MCF 10A (cell line): ENCODE results near the gene PHAF1. TPM values are rescaled to one million over a fixed set of nuclear protein-coding genes. Genes with fewer than 3 reads are reported as not detected.

Experiments used
- BruUV-seq: library from RNA; stranded (reverse); fragments of 400-500 nt; replicated peaks from 2 replicates; lab custom pipeline; 2021; lab: Mats Ljungman, UMichigan
- CTCF ChIA-PET: fragments of 300-600 bp; sonication (Branson Sonifier 250); formaldehyde crosslinking; extraction: SDS; loops from one replicate; lab custom pipeline; 2021; ENCODE audit warnings: antibody characterized with exemption, inconsistent platforms; lab: Yijun Ruan, JAX
- POLR2A ChIA-PET: fragments of 300-600, 350-650 bp; sonication (Branson Sonifier 250); formaldehyde crosslinking; extraction: SDS; loops from one replicate; lab custom pipeline; 2020; ENCODE audit warnings: antibody characterized with exemption, inconsistent platforms; lab: Yijun Ruan, JAX
- DNase-seq: peaks from one replicate; pipeline ENCODE4 v3.0.0-alpha.2; 2018; ENCODE audit not compliant: unreplicated experiment
- H3K27ac Mint-ChIP-seq: one replicate; pipeline ENCODE4 v1.8.0; 2022; ENCODE audit warnings: mild to moderate bottlenecking, low read depth, mixed read lengths; ENCODE audit not compliant: unreplicated experiment
- H3K27me3 Mint-ChIP-seq: one replicate; pipeline ENCODE4 v1.8.0; 2022; ENCODE audit warnings: mixed read lengths; ENCODE audit not compliant: insufficient read depth, unreplicated experiment
- H3K36me3 Mint-ChIP-seq: one replicate; pipeline ENCODE4 v1.8.0; 2022; ENCODE audit warnings: mild to moderate bottlenecking, moderate library complexity, mixed read lengths; ENCODE audit not compliant: insufficient read depth, unreplicated experiment
- H3K4me1 Mint-ChIP-seq: one replicate; pipeline ENCODE4 v1.8.0; 2022; ENCODE audit warnings: mixed read lengths; ENCODE audit not compliant: insufficient read depth, unreplicated experiment
- H3K4me3 Mint-ChIP-seq: one replicate; pipeline ENCODE4 v1.8.0; 2022; ENCODE audit warnings: mild to moderate bottlenecking, moderate library complexity, mixed read lengths; ENCODE audit not compliant: unreplicated experiment
- H3K9me3 Mint-ChIP-seq: one replicate; pipeline ENCODE4 v1.8.0; 2022; ENCODE audit warnings: mixed read lengths; ENCODE audit not compliant: unreplicated experiment
- CTCF ChIP-seq: fragments of 200-600 bp; IDR thresholded peaks from one replicate; pipeline ENCODE4 v1.8.0; 2022; ENCODE audit warnings: antibody characterized with exemption, mild to moderate bottlenecking; ENCODE audit not compliant: unreplicated experiment
- intact Hi-C: fragments of 100-400 bp; cut with micrococcal nuclease; formaldehyde crosslinking; loops from 2 replicates; pipeline ENCODE4 v1.14.1; 2022
- total RNA-seq: library from RNA; stranded (reverse); gene quantifications from 2 replicates; pipeline ENCODE4 v1.2.3, GENCODE V29; 2022

PHAF1 gene
- total RNA-seq, 1 experiment from 2014 or later, result 14.5 TPM

DNA sequence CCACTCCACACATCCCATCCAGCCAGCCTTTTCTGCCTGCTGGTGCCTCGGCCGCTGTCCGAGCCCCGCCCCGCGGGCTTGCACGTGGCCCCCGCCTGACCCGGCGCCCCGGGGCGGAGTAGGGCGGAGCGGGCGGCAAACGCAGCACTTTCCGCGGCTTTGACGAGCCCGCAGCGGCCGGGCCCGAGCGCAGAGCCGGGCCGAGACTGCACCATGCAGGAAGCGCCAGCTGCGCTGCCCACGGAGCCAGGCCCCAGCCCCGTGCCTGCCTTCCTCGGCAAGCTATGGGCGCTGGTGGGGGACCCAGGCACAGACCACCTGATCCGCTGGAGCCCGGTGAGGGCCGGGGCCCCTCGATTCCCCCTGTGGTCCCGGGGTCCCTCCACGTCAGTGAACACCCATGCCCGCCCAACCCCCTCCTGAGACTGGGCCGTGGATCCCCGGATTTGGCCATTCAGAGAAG, 54.9 kb downstream of the PHAF1 start, which contains the start of gene HSF4:
Gene HSF4 (plus strand): TSS at position 147 of the 463 bp plus-strand sequence. CDS start 67 bp downstream, at position 214.
- peaks cover 12% of the 10 kb centered on the region for H3K36me3 Mint-ChIP-seq
- TF ChIP-seq CTCF, result no peak
- H3K4me1 Mint-ChIP-seq, result peaks cover 2% of the 10 kb centered on the region
- ChIA-PET CTCF (interaction anchor here (0.5 to 0.6 kb wide), 2 partner anchors 28 to 36 kb away, joined by 3 to 5 read pairs; no protein-coding TSS in a partner anchor), POLR2A (no interaction called here)
- H3K9me3 Mint-ChIP-seq, result no peaks in the 10 kb centered on the region
- no peaks in the 10 kb centered on the region for H3K27me3 Mint-ChIP-seq
- no TSS peak for BruUV-seq
- DNase-seq, result no peak
- no peak within 1 kb of the TSS for H3K27ac Mint-ChIP-seq
- intact Hi-C loops, result no loop called here
- H3K4me3 Mint-ChIP-seq, result no peak within 1 kb of the TSS

GRCh38 chr16:67165121-67166078, 55.7 kb downstream of the PHAF1 start:
- ChIA-PET CTCF (interaction anchor here (0.5 to 0.6 kb wide), 2 partner anchors 29 to 35 kb away, joined by 3 to 5 read pairs; no protein-coding TSS in a partner anchor), POLR2A (interaction anchor here (1.1 kb wide), 1 partner anchor 12 kb away, joined by 3 read pairs; no protein-coding TSS in a partner anchor)
- TF ChIP-seq CTCF, result no peak
- BruUV-seq, result no TSS peak
- Mint-ChIP-seq H3K27ac (no peak overlapping the region), H3K4me3 (no peak overlapping the region), H3K9me3 (no peaks in the 10 kb centered on the region), H3K4me1 (peaks cover 8% of the 10 kb centered on the region), H3K36me3 (peaks cover 12% of the 10 kb centered on the region), H3K27me3 (no peaks in the 10 kb centered on the region)
- intact Hi-C loops, result no loop called here
- no peak for DNase-seq

GRCh38 chr16:67166110-67166547, 56.4 kb downstream of the PHAF1 start:
- Mint-ChIP-seq H3K27ac (no peak overlapping the region), H3K4me3 (no peak overlapping the region), H3K9me3 (no peaks in the 10 kb centered on the region), H3K36me3 (peaks cover 12% of the 10 kb centered on the region), H3K4me1 (peaks cover 12% of the 10 kb centered on the region), H3K27me3 (no peaks in the 10 kb centered on the region)
- no peak for DNase-seq
- CTCF ChIA-PET, result interaction anchor here (0.7 kb wide), 1 partner anchor 10 kb away, joined by 3 read pairs; no protein-coding TSS in a partner anchor
- no peak for TF ChIP-seq CTCF
- BruUV-seq, result no TSS peak
- intact Hi-C loops, result no loop called here
- POLR2A ChIA-PET, result interaction anchor here (1.1 kb wide), 1 partner anchor 12 kb away, joined by 3 read pairs; no protein-coding TSS in a partner anchor
